Osteoblast (primary cell): ENCODE measurements around the gene CX3CL1. TPM values are rescaled to one million over a fixed set of nuclear protein-coding genes. Genes with fewer than 3 reads are reported as not detected.

ENCODE experiments used
- DNase-seq: peaks from one replicate; pipeline ENCODE4 v3.0.0; 2011; ENCODE audit warnings: low spot score, mixed read lengths; ENCODE audit not compliant: insufficient read length; ENCODE audit errors: missing footprints
- H2AFZ ChIP-seq: 2 replicates; pipeline ENCODE4 v1.6.0; 2011; ENCODE audit warnings: mild to moderate bottlenecking, low read length
- H3K27ac ChIP-seq: 2 replicates; pipeline ENCODE4 v1.5.1; 2011; ENCODE audit warnings: mild to moderate bottlenecking, low read depth, low read length, moderate library complexity
- H3K27me3 ChIP-seq: 2 replicates; pipeline ENCODE4 v1.6.0; 2012; ENCODE audit warnings: mild to moderate bottlenecking, control low read depth, inconsistent platforms, low read length, moderate library complexity; ENCODE audit not compliant: insufficient read depth
- H3K36me3 ChIP-seq: 2 replicates; pipeline ENCODE4 v1.5.1; 2011; ENCODE audit warnings: mild to moderate bottlenecking, low read length, control low read depth, moderate library complexity; ENCODE audit not compliant: insufficient read depth
- H3K4me1 ChIP-seq: 2 replicates; pipeline ENCODE4 v1.5.1; 2011; ENCODE audit warnings: mild to moderate bottlenecking, low read length, control low read depth, moderate library complexity; ENCODE audit not compliant: insufficient read depth
- H3K4me2 ChIP-seq: 2 replicates; pipeline ENCODE4 v1.6.0; 2011; ENCODE audit warnings: mild to moderate bottlenecking, low read length; ENCODE audit not compliant: insufficient read depth
- H3K4me3 ChIP-seq: fragments of 200-600 bp; sonication (generic); 3 replicates; pipeline ENCODE4 v1.5.1; 2012; ENCODE audit warnings: mild to moderate bottlenecking, low read length, inconsistent platforms; ENCODE audit not compliant: insufficient read depth
- H3K79me2 ChIP-seq: 2 replicates; pipeline ENCODE4 v1.6.0; 2012; ENCODE audit warnings: mild to moderate bottlenecking, low read length, control low read depth, inconsistent platforms; ENCODE audit not compliant: insufficient read depth
- H3K9me3 ChIP-seq: 2 replicates; pipeline ENCODE4 v1.5.1; 2011; ENCODE audit warnings: low read depth, low read length, control low read depth
- H4K20me1 ChIP-seq: 2 replicates; pipeline ENCODE4 v1.6.0; 2012; ENCODE audit warnings: mild to moderate bottlenecking, low read length, control low read depth; ENCODE audit not compliant: insufficient read depth
- total RNA-seq: library from RNA; depleted of rRNA; stranded (reverse); fragments of >200 nt; gene quantifications from 2 replicates; pipeline ENCODE4 v1.2.3, GENCODE V29; 2012
- TF ChIP-seq, protein P1 (sequence below): IDR thresholded peaks from 2 replicates; pipeline ENCODE4 v1.5.1; 2011; ENCODE audit warnings: mild to moderate bottlenecking, low read depth, low read length, moderate library complexity; ENCODE audit errors: extremely low read depth

CX3CL1 gene
- total RNA-seq, 1 donor = not detected

GRCh38 chr16:57391708-57392107 lies 19.4 kb downstream of the CX3CL1 start:
- H3K27ac ChIP-seq = no peak overlapping the region
- no peaks in the 10 kb centered on the region for H3K9me3 ChIP-seq
- H2AFZ ChIP-seq = no peak overlapping the region
- no peaks in the 10 kb centered on the region for H3K79me2 ChIP-seq
- H3K4me1 ChIP-seq = no peaks in the 10 kb centered on the region
- no peaks in the 10 kb centered on the region for H3K36me3 ChIP-seq
- no peak overlapping the region for H3K4me3 ChIP-seq
- TF ChIP-seq, protein P1, sequence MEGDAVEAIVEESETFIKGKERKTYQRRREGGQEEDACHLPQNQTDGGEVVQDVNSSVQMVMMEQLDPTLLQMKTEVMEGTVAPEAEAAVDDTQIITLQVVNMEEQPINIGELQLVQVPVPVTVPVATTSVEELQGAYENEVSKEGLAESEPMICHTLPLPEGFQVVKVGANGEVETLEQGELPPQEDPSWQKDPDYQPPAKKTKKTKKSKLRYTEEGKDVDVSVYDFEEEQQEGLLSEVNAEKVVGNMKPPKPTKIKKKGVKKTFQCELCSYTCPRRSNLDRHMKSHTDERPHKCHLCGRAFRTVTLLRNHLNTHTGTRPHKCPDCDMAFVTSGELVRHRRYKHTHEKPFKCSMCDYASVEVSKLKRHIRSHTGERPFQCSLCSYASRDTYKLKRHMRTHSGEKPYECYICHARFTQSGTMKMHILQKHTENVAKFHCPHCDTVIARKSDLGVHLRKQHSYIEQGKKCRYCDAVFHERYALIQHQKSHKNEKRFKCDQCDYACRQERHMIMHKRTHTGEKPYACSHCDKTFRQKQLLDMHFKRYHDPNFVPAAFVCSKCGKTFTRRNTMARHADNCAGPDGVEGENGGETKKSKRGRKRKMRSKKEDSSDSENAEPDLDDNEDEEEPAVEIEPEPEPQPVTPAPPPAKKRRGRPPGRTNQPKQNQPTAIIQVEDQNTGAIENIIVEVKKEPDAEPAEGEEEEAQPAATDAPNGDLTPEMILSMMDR = no peak
- H4K20me1 ChIP-seq = no peaks in the 10 kb centered on the region
- H3K4me2 ChIP-seq = no peak overlapping the region
- DNase-seq = no peak
- peaks cover 10% of the 10 kb centered on the region for H3K27me3 ChIP-seq

DNA sequence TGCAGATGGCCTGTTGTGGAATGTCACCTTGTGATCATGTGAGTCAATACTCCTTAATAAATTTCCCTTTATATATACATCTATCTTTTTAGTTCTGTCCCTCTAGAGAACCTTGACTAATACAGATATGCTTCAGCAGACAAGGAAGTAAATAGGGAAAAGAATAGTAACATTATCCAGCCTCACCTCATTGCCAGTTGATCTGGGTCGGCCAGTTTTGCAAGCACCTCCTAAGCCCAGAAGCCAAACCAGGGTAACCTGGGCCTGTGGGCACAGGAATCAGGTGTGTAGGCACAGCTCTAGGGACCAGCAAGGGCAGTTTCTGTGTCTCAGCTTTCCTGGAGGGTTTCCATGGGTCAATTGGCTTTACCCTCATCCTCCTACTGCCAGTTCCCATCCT lies 20.4 kb downstream of the CX3CL1 start:
- DNase-seq = no peak
- Histone ChIP-seq H4K20me1 (no peaks in the 10 kb centered on the region), H3K4me1 (no peaks in the 10 kb centered on the region), H3K4me3 (no peak overlapping the region), H3K9me3 (no peaks in the 10 kb centered on the region), H3K27ac (no peak overlapping the region), H3K4me2 (no peak overlapping the region), H2AFZ (no peak overlapping the region), H3K27me3 (peaks cover 14% of the 10 kb centered on the region), H3K79me2 (no peaks in the 10 kb centered on the region), H3K36me3 (no peaks in the 10 kb centered on the region)
- TF ChIP-seq, protein P1 = no peak

- H3K4me1 ChIP-seq = no peaks in the 10 kb centered on the region
- no peaks in the 10 kb centered on the region for H3K9me3 ChIP-seq
- no peak overlapping the region for H3K27ac ChIP-seq
- TF ChIP-seq, protein P1 = no peak
- H3K27me3 ChIP-seq = peaks cover 14% of the 10 kb centered on the region
- no peaks in the 10 kb centered on the region for H3K79me2 ChIP-seq
- H3K36me3 ChIP-seq = no peaks in the 10 kb centered on the region
- H3K4me3 ChIP-seq = no peak overlapping the region
- H4K20me1 ChIP-seq = no peaks in the 10 kb centered on the region
- no peak for DNase-seq
- H3K4me2 ChIP-seq = no peak overlapping the region
- H2AFZ ChIP-seq = no peak overlapping the region
These were observed 22.2 kb downstream of the CX3CL1 start for GRCh38 chr16:57394444-57394843.

DNA sequence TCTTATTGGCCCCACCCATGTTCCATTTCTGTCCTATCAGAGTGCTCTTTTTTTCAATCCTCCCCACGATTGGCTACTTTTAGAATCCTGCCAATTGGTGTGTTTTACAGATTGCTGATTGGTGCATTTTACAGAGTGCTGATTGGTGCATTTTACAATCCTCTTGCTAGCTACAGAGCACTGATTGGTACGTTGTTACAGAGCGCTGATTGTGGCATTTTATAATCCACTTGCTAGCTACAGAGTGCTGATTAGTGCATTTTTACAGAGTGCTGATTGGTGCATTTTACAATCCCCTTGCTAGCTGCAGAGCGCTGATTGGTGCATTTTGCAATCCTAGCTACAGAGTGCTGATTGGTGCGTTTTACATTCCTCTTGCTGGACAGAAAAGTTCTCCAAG lies 22.7 kb downstream of the CX3CL1 start:
- DNase-seq = no peak
- TF ChIP-seq, protein P1 = no peak
- no peak overlapping the region for H3K4me2 ChIP-seq

More for the DNA sequence above, 22.7 kb downstream of the CX3CL1 start:
- H3K4me3 ChIP-seq = no peak overlapping the region
- H3K79me2 ChIP-seq = no peaks in the 10 kb centered on the region
- no peaks in the 10 kb centered on the region for H3K36me3 ChIP-seq
- H2AFZ ChIP-seq = no peak overlapping the region
- H3K4me1 ChIP-seq = no peaks in the 10 kb centered on the region
- H3K9me3 ChIP-seq = no peaks in the 10 kb centered on the region
- H3K27ac ChIP-seq = no peak overlapping the region
- H4K20me1 ChIP-seq = no peaks in the 10 kb centered on the region
- peaks cover 14% of the 10 kb centered on the region for H3K27me3 ChIP-seq
